ENCODE data around the gene EGFL8.

DNA sequence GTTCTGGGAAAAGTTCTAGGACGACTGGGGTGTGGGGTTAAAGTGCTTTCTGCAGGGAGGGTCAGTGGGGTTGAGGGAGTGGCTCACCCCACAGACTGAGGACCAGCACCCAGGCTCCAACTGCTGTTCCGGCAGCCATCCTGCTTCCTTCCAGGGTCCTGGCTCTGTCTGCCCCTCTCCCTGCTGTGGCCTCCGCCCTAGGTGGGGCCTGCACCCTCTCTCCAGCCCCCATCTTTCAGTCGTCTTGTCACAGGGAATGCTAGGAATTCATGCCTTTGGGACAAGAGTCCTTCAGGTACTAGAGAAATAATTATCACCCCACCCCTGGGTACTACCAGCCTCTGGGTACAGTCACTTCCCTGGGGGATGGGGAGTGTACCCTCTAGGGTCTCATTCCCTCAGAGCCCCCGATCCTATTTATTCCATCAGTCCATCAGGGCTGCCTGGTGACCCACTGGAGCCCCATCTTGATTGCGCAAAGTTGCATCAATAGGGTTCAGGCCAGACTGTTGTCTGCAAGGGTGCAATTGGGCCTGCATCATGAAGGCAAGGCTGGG is 19.8 kb downstream of the EGFL8 start, which contains the start of gene AGER:
- TF ChIP-seq, protein P1, sequence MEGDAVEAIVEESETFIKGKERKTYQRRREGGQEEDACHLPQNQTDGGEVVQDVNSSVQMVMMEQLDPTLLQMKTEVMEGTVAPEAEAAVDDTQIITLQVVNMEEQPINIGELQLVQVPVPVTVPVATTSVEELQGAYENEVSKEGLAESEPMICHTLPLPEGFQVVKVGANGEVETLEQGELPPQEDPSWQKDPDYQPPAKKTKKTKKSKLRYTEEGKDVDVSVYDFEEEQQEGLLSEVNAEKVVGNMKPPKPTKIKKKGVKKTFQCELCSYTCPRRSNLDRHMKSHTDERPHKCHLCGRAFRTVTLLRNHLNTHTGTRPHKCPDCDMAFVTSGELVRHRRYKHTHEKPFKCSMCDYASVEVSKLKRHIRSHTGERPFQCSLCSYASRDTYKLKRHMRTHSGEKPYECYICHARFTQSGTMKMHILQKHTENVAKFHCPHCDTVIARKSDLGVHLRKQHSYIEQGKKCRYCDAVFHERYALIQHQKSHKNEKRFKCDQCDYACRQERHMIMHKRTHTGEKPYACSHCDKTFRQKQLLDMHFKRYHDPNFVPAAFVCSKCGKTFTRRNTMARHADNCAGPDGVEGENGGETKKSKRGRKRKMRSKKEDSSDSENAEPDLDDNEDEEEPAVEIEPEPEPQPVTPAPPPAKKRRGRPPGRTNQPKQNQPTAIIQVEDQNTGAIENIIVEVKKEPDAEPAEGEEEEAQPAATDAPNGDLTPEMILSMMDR (IDR thresholded peaks at IDR 0.05), result no peak
- no peak for TF ChIP-seq POLR2A (IDR thresholded peaks at IDR 0.05)
